AML-193 (cell line): Measurements from ENCODE around the gene SND1.
A peak's percentile ranks its signal among the peaks of the same experiment; 100 is the strongest.

Source experiments
- DNase-seq, 2 experiments: peaks; one replicate each; lab custom pipeline; 2025; lab: John Stamatoyannopoulos, UW

SND1 gene

DNA sequence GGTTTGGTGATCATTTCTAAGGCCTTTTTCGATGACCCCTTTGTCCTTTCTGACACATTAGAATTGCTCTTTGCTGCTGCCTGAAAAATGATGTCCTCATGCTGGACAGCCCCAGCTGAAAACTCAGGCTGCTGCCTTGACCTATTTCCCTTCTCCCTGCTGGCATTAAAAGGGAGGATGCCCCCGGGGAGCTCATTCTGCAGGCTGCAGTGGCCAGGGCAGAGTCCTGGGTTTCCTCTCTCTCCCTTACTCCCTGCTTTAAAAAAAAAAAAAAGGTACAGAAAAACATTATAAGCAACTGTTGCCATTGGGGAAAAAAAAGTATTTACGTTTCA is 343.9 kb downstream of the SND1 start:
- DNase-seq = no peak

DNA sequence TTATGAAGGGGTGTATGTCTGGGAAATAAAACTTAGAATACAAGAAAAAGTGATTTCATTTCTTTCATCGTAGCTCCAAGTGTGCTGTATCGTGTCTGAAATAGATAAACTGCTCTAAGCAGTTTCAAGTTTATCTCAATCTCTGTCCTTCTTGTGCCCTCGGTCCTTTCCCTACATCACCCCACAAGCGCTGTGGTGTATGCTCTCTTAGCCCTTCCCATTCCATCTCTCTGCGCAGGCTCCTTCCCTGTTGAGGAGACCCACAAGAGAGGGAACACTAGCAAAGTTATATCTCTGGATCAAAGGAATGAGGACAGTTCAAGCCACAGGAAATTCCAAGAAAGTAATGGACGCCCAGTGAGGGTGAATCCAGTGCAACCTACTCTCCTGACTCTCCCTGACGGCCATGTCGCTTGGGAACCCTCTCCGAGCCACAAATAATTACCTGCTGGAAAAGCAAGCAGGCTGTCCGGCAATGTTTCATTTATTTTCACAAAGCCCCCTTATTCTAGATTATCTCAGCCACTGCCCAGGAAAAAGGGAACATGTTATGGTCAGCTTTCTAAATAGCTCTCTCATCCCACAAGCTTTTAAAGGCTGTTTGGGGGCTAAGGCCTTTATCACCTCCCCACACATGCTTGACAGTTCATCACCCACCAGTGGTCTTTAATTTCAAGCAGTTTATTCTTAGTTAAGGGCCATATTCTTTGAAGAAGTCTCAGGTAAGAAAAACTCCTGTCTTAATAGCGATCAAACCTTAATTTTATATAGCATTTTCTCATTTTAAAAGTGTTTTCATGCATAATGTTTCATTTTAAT is 344.5 kb downstream of the SND1 start:
- no peak for DNase-seq

DNA sequence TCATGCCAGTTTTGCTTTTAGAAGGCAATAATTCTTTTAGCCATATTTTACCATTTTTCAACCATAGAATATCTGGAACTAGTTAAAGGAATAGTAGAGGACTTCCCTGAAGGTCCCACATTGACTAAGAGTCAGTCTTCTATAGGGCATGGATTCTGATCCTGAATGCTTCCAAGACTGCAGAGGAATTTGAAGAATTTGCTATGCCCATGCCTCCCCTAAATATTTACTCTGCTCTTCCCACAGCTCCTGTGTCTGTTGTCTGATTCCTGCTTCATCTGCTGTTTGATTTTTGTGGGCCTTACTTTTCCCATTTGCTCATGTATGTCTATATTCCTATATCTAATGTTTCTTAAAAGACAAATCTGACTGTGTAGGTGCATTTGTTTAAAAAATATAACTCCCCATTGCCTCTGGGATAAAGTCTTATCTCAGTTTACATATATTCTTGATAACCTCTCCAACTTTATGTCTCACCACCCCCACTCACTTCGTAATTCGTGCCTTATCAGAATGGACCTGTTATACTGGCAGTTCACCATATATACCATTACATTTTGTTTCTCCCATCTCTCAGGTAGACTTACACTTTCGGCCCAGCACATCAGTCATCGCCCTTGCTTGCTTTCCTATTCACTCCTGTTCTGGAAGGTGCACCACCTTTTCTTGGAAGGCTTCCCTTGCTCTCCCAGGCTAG is 345.4 kb downstream of the SND1 start:
- no peak for DNase-seq

DNA sequence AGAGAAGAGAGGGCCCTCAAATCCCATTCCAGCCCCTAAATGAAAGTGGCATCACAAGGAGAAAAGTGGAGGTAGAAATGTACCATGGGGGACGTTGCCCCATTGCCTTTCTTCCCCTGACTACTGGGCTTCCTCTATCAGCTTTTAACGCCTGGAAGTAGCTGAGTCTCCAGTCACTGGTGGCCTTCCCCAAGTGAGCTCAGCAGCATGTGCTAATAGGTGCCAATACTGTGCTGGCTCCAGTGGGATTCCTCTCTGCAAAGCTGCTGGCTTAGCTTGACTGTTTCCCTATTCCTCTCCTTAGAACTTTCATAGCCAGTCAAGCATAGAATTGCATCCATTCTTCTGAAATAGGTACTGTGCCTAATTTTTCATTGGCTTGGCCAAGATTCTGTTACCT is 346.7 kb downstream of the SND1 start:
- DNase-seq = no peak

DNA sequence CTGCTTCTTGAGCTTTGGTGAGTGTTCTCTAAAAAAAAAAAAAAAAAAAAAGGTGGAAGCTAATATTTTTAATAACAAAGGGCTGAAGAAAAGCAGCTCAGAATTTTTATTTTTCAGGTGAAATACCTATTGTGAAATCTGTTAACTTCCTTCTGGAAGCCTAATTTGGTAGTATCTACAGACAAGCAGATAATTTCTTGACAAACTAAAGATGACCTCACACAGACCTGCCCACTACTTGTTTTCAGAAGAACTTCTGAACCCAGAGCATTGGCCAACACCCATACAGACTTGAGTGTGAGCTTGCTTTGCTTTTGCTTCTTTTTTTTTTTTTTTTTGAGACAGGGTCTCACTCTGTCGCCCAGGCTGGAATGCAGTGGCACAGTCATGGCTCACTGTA is 348.1 kb downstream of the SND1 start:
- DNase-seq = no peak

DNA sequence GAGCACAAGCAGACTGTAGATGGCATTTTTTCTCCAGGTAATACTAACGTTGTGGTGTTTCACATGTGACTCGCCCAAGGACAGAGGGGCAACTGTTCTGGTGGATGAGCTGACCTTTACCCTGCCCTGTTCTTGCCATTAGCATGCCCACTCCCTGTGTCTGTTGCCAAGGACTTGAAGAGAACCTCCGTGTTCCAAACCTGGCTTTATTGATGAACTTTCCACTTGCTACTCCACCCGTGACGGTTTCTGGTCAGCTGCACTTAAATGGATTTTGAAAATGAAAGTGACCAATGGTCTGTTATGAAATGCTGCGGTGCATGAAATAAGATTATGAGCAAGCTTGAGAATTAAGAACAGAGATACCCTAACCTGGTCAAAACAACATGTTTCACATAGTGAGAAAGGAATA is 348.9 kb downstream of the SND1 start:
- no peak for DNase-seq

DNA sequence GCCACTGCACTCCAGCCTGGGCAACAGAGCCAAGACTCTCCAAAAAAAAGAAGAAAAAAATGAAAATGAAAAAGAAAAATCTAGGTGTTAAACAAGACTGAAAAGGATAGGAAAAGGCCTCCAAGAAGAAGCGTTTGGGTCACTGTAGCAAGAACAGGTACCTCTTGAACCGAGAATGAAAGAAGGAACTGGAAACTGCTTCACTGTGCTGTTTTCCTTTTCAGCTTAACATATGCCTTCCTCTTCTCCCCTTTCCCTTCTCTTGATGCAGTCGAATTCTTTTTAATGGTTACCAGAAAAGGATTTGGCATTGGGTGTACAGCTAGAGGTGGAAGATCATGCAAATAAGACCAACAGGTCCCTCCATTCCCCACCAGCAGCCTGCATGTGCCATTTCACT is 351.2 kb downstream of the SND1 start:
- DNase-seq = no peak

DNA sequence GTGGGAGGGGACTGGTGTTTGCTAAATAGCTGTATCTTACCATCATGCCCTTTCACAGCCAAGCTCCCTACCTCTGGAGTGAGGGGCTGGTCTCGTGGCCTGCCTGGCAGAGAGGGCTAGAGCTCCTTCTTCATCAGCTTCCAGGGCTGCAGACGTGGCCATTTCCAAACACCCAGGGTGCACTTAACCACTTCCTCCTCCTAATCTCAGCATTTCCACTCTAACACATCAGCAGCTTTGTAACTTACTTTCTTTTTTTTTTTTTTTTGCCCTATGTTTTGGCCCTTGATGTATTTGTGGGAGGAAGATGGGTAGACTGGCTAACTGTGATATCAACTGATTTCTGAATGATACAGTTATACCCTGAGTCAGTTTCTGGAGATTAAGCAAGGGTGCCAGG is 351.8 kb downstream of the SND1 start:
- DNase-seq = peak; percentile 68 to 70

DNA sequence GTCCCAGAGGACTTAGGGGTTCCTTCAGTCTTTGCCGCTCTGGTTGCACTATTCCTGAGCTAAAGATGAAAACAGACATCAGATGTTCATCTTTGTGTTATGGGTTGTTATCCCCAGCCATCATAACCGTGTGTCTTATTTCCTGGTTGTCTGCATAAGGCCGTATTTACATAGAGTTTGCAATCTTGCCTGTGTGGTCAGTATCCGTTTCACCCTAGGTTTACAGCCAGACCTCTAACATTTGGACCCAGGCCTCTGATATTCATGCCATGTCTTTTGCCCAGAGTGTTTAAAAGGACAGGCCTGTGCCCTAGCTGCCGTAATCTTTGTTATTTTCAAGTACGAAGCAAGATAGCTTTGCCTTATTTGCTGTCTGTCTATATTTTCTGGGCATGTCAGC is 352.6 kb downstream of the SND1 start:
- DNase-seq = no peak

DNA sequence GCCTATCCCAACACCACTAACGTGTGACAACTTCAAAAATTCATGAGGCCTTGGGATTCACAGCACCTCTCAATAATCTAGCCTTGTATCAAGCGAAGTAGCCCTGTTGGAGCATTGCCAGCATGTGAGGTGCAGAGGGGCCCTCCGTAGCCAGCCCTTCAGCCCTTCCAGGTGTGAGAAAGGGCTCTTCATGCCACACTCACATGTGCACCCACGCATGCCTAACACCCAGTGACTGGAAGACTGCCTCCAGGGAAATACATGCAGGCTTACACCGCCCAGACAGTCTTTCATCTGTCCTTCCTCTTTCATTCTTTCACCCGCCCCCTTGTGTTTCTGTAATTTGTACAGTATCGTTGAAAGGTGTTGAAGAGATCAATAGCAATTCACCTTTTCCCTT is 353.1 kb downstream of the SND1 start:
- DNase-seq = no peak

DNA sequence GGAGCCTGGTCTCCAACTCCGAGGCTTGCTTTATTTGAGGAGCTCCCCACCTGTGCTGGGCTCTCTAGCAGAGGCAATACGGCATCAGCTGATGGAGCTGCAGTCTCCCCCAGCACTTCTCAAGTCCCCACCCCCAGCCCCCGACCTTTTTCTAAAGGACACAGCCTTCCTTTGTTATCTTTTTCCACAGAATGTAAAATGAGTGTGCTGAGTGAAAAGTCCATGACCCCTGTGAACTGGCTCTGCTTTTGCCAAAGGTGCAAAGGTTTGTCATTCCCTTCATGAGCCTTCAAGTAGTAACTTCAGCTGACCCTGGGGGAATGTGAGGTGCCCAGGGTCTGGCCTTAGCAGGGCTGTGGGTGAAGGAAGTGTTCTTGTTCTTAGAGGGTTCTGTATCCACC is 353.8 kb downstream of the SND1 start:
- no peak for DNase-seq

DNA sequence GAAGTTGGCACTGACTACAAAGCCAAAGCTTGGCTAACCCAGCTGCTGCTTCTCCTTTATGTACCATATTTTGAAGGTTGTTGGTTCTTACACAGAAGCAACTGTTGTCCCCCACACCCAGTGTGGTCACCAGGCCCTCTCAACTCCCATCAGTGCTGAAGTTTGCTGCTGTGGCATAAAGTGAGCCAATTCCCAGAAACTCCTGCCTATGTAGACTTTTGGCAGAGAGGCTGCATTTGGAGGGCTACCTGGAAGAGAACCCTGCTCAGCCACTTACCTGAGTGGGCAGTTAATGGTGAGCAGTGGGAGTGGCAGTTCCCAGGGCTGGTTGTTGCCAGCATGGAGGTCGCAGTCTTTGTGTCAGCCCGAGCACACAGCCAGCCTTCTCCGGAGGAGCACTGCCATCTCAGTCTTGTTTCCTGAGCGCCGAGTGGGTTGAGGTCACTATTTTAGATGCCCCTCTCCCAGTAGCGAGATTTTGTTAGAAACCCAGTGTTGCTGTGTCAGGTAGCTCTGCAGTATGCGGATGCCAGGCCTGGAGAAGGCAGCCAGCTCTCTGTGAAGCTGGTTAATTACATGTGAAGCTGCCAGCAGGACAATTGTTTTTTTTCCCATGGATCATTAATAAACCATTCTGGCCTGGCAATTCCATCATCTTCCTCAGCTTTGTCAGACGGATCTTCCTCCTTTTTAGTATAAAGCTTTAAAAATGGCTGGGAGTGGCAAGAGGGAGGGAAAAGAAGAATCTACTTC is 354.7 kb downstream of the SND1 start:
- DNase-seq = no peak

DNA sequence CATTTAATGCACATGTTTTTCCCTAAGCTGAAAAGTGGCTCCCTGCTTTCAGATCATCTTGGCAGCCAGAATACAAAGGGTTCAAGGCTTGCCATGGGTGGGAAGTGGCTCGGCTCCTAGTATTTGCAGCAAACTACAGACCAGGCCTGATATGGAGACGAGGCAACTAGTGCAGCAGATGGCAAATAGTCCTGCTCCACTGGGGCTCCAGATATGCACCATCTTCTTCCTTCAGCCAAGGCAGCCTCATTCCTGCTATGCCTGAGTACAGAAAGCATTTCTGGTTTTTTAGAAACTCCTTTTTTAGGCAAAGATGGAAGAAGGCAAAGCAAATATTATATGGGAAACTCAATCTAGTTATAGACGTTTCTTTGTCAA is 355.3 kb downstream of the SND1 start:
- no peak for DNase-seq

DNA sequence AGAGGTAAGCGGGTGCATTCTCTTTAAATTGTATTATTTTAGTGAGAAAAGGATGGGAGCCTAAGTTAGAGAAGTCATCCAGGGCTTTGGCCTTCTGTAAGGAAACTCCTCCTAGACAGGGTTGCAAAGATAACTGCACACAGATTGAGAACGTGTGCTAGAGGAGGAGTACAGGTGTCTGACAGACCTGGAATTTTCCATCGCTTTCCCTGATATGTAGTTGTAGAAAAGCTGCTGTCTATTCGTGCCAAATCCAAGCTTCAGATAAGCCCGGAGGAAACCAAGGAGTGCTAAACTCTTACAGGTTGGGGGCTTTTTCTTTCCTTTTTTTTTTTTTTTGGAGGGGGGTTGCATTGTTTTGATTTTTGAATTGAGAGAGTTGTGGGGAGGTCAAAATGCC is 356.1 kb downstream of the SND1 start:
- DNase-seq = no peak

DNA sequence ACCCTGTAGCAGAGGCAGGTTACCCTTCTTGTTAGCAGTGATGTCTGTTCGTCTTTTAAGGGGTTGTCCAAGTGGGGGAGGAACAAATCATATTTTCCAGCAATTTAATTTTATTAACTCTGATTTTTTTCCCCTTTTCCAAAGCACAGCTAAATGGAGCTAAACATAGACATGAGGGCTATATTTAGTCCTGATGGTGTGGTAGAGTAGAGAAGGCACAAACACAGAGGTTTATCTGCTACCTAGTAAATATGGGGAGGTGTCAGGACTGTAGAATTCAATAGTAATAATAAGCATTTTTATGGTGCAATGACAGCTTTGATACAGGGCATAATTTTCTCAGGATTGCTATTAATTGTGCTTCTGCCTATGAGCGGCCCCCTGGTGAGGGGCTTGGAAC is 356.8 kb downstream of the SND1 start:
- DNase-seq = no peak

DNA sequence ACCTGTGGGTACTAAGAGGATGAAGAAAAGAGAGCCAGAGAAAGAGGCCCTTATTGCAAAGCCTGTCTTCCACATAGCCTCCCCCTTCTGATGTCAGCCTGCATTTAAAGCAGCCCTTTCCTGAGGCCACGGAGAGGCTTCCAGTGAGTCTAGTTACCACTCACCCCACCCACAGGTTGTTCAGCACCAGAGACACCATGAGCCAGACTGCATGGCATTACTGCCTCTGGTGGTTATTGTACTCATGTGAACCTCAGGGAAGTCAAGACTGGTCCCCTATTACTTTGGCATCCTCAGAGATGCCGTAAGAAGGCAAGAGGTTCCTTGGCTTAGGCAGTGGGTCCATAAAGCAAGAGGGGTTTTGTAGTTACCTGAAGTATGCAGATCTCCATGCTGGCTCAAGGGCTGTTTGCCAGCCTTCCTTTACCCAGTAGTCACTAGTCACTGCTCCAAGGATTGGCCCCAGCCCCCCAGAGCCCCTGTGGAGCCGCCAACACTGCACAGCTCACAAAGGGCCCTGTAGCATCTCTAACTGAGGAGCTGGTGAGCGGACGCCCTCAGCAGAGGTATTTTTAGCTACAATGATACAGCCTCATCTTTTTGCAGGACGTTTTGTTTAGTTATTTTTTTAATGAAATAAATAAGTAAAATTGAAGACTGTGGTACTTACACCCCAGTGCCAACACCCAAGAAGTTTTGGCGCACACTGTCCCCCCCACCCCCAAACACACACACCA is 358.6 kb downstream of the SND1 start:
- DNase-seq = no peak

DNA sequence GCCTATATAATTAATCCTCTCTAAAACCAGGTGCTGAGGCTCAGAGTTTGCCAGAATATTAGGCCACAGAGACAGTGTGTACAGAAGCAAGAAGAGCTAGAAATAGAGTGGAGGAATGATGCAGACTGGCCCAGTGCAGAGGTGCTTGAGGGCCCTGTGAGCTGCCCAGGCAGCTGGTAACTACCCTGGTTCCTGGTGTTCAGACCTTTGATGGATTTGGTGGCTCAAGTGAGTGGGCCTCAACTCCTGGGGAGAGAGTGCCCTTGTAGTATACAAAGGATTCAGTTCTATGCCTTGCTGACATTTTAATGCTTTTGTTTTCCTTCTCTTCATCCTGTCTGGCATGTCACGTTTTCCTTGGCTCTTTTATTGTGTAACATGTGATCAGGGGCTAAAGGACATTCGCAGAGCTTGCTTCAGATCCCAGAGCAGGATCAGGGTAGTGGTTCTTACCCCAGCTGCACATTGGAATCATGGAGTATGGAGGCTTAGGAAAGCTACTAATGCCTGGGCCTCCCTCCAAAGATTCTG is 359.2 kb downstream of the SND1 start:
- DNase-seq = no peak

DNA sequence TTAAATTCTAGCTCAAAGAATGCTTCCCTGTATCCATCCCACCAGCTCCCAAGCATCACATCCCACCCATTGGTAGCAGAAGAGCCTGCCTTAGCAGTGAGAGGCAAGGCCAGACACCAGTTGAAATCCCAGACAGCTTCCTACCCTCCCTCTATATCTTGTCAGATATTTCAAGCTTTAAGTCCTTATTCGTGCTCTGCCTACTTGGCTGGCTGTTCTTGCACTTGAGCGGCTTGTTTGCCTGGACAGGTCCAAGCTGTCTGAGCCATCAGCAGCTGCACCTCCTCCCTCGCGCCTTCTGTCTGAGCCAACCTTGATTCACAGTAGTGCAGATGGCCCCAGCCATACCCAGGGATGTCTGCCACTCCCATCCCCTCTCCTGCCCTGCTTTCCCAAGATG is 362.8 kb downstream of the SND1 start:
- no peak for DNase-seq

DNA sequence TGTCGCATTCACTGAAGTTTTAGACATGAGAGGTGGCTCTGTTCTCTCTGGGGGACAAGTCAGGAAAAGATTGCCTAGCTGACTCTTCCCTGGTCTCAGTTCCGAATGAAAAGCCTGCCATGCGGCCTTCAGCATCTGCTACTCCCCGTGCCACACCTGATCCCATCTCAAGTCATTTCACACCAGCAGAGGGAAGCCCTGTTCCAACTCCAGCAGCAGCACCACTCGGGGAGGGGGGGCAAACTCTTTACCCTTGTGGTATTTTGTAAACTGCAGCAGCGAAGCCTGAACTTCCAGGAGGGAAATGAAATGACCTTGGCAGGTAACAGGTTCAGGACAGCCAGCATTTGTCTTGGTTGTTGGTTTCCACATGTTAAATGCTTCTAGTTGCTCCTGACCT is 365.5 kb downstream of the SND1 start:
- DNase-seq = no peak

DNA sequence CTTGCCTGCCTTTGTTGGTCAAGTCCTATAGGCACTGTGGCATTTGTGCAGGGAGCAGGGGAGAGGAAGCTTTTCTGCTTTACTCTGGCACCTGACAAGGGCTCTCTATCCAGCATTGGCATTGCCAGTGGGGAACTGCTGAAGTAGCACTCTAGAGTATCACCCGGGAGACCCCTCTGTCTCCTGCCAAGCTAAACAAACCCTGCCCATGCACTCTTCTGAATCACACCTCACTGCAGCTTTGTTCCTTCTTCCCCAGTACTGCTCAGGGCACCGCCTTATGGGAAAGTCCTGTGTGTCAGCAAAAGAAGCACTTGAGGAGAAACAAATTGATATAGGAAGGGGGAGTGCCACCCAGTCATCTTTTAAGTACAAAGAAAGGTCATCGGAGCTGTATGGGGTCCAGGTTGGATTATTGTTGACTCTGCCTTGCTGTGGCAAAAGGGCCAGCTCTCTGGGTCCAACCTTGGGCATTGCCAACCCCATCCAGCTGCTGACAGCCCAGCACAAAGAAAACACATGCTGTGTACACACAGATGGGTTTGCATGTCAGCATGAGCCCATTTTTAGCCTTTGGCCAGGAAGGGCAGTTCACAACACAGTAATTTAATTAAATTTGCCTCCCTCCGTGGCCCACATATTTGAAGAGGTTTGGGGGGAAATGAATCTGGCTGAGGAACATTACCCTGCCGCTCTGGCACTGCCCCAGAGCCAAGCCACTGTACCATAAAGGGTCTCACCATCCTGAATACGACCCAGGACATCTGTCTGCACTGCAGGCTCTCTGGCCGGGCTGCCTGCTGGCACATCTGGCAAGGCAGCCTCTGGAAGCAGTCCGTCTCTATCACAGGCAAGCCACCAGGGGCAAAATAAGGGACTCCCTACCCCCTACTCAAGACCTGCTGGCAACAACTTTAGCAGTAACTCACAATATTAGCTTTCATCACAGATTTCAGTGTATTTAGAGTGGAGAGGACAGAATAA is 366.2 kb downstream of the SND1 start:
- DNase-seq = no peak

DNA sequence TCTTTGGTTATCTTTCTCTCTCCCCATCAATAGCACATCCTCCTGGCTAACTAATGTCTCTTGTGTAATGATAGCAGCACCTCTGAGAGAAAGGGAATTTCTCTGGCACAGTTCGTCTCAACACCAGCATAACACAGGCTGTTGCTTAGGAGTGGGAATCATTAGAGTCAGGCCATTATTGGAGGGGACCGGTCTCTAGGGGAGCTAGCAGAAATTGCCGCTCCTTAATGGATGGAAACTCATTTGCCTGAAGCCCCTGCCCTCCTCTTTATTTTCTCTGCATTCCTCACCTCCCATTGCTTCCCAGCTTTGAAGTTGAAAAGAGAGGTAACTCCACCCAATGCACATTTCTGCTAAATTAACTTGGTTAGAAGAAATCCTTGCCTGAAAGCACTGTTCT is 367.3 kb downstream of the SND1 start:
- no peak for DNase-seq
